ENCODE data around the gene CD300LD. TPM values are rescaled to one million over a fixed set of nuclear protein-coding genes. Genes with fewer than 3 reads are reported as not detected.

The CD300LD gene
- total RNA-seq, 1 donor from 2014 or later: not detected

GRCh38 chr17:74569020-74570003 lies 22.8 kb downstream of the CD300LD start:
- intact Hi-C loops (cut with DNase I): no loop called here
- Histone ChIP-seq H3K4me1 (peaks cover 8% of the 10 kb centered on the region), H3K27me3 (ENCODE audit: low read depth) (no peaks in the 10 kb centered on the region), H3K4me3 (no peak overlapping the region), H3K36me3 (no peaks in the 10 kb centered on the region), H3K27ac (no peak overlapping the region), H3K9me3 (no peaks in the 10 kb centered on the region)
- peak; percentile 56 to 75 for ATAC-seq
- DNase-seq: peak; percentile 73
- no peak for TF ChIP-seq CTCF (IDR thresholded peaks at IDR 0.05)

GRCh38 chr17:74568106-74568873 lies 23.8 kb downstream of the CD300LD start:
- no peak for DNase-seq
- H3K27me3 ChIP-seq (ENCODE audit: low read depth): no peaks in the 10 kb centered on the region
- H3K9me3 ChIP-seq: no peaks in the 10 kb centered on the region
- ATAC-seq: no peak
- H3K27ac ChIP-seq: no peak overlapping the region
- peaks cover 8% of the 10 kb centered on the region for H3K4me1 ChIP-seq
- no peak overlapping the region for H3K4me3 ChIP-seq
- intact Hi-C loops (cut with DNase I): no loop called here
- TF ChIP-seq CTCF (IDR thresholded peaks at IDR 0.05): no peak
- H3K36me3 ChIP-seq: no peaks in the 10 kb centered on the region

GRCh38 chr17:74567397-74567796 lies 24.7 kb downstream of the CD300LD start, which contains the start of gene CD300H:
TSS of gene CD300H (minus strand) at chr17:74567509.
- DNase-seq: no peak

GRCh38 chr17:74566132-74566753 lies 25.8 kb downstream of the CD300LD start:
- Histone ChIP-seq H3K9me3 (no peaks in the 10 kb centered on the region), H3K36me3 (no peaks in the 10 kb centered on the region), H3K4me1 (peaks cover 8% of the 10 kb centered on the region), H3K27me3 (ENCODE audit: low read depth) (no peaks in the 10 kb centered on the region), H3K4me3 (no peak overlapping the region), H3K27ac (no peak overlapping the region)
- TF ChIP-seq CTCF (IDR thresholded peaks at IDR 0.05): peak; percentile 45
- intact Hi-C loops (cut with DNase I): no loop called here
- ATAC-seq (peak; percentile 17 to 57), DNase-seq (no peak)

More at GRCh38 chr17:74567397-74567796, 24.7 kb downstream of the CD300LD start, which contains the start of gene CD300H:
- no peak within 1 kb of the TSS for H3K27ac ChIP-seq
- H3K4me1 ChIP-seq: peaks cover 8% of the 10 kb centered on the region
- intact Hi-C loops (cut with DNase I): no loop called here
- no peak for TF ChIP-seq CTCF (IDR thresholded peaks at IDR 0.05)
- no peaks in the 10 kb centered on the region for H3K27me3 ChIP-seq (ENCODE audit: low read depth)
- no peaks in the 10 kb centered on the region for H3K36me3 ChIP-seq
- no peak within 1 kb of the TSS for H3K4me3 ChIP-seq
- peak in 1 of 2 donors; percentile 18 for ATAC-seq
- H3K9me3 ChIP-seq: no peaks in the 10 kb centered on the region

DNA sequence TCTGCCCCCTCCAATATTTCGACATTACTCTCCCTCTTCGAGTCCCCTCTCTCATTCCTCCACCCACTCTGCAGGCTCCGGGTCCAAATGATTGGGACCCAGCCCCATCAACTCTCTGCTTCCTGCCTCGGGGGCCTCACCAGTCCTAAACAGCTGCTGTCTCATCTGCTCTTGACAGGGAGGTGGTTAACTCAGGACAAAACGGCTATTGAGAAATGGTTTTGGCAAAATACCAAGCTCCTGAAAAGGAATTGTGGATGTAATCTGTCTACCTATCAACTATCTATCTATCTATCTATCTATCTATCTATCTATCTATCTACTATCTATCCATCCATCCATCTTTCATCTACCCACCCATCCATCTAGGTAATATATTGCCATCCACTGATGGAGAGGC lies 27.0 kb downstream of the CD300LD start:
- no peak for TF ChIP-seq CTCF (IDR thresholded peaks at IDR 0.05)
- H3K27ac ChIP-seq: no peak overlapping the region
- no peaks in the 10 kb centered on the region for H3K36me3 ChIP-seq
- no peaks in the 10 kb centered on the region for H3K9me3 ChIP-seq
- no peak for ATAC-seq
- no peak for DNase-seq
- H3K4me1 ChIP-seq: peaks cover 8% of the 10 kb centered on the region
- intact Hi-C loops (cut with DNase I): no loop called here
- no peak overlapping the region for H3K4me3 ChIP-seq
- H3K27me3 ChIP-seq (ENCODE audit: low read depth): no peaks in the 10 kb centered on the region

Data from lower lobe of right lung (tissue), 2 donors.